ENCODE measurements around the gene RASSF5.

- TF ChIP-seq CTCF (IDR thresholded peaks at IDR 0.05) (no peak), POLR2A (IDR thresholded peaks at IDR 0.05) (no peak), POLR2AphosphoS5 (IDR thresholded peaks at IDR 0.05) (no peak)
Observed at GRCh38 chr1:206511362-206512057, 4.2 kb downstream of the RASSF5 start.
